Heart left ventricle (tissue), 16 donors: ENCODE data around the gene EME1. TPM values are rescaled to one million over a fixed set of nuclear protein-coding genes. Genes with fewer than 3 reads are reported as not detected.

ENCODE experiments used
- ATAC-seq, 4 donors: fragments of 200-7000 bp; cut with Tn5 transposase; one replicate each; pipeline ENCODE4 v1.9.1; 2020 to 2022; ENCODE audit warnings: moderate library complexity in 4 of 4, mild to moderate bottlenecking in 3 of 4, moderate number of reproducible peaks in 1 of 4
- DNase-seq, 5 donors: peaks; one replicate each; pipeline ENCODE4 v3.0.0-alpha.2; 2020
- H3K27ac ChIP-seq, 12 donors: fragments of 200-600 bp; sonication (generic) in 4 of 12; one replicate each; pipeline versions ENCODE4 v1.5.0 to v1.8.0; 2016 to 2022; ENCODE audit warnings: mild to moderate bottlenecking in 2 of 12
- H3K27me3 ChIP-seq, 9 donors: fragments of 200-600 bp; sonication (generic) in 2 of 9; one replicate each; pipeline versions ENCODE4 v1.5.1 to v1.8.0; 2016 to 2022; ENCODE audit warnings: mild to moderate bottlenecking in 3 of 9
- H3K36me3 ChIP-seq, 9 donors: fragments of 200-600 bp; sonication (generic) in 2 of 9; one replicate each; pipeline versions ENCODE4 v1.5.0 to v1.8.0; 2018 to 2022; ENCODE audit warnings: mild to moderate bottlenecking in 2 of 9
- H3K4me1 ChIP-seq, 12 donors: fragments of 200-600 bp; sonication (generic) in 4 of 12; one replicate each; pipeline versions ENCODE4 v1.5.0 to v1.8.0; 2016 to 2022; ENCODE audit warnings: mild to moderate bottlenecking in 3 of 12
- H3K4me3 ChIP-seq, 12 donors: fragments of 200-600 bp; sonication (generic) in 4 of 12; one replicate each; pipeline versions ENCODE4 v1.5.0 to v1.8.0; 2017 to 2022; ENCODE audit warnings: mild to moderate bottlenecking in 9 of 12, moderate library complexity in 4 of 12
- H3K9me3 ChIP-seq, 12 donors: fragments of 200-600 bp; sonication (generic) in 4 of 12; one replicate each; pipeline versions ENCODE4 v1.5.0 to v1.8.0; 2016 to 2022; ENCODE audit warnings: mild to moderate bottlenecking in 1 of 12
- POLR2A ChIP-seq, 2 donors: fragments of 450-650 bp; IDR thresholded peaks; one replicate each; pipeline ENCODE4 v1.6.1; 2017; ENCODE audit warnings: antibody characterized with exemption in 2 of 2, mild to moderate bottlenecking in 2 of 2, moderate library complexity in 2 of 2
- WGBS, 4 donors: extraction: QIAGEN DNeasy Blood & Tissue Kit in 2 of 4; methylation state at CpG; one replicate each; pipeline versions ENCODE4 v1.1.5 to v1.1.7; 2013 to 2018; 5-methylcytosine and 5-hydroxymethylcytosine counted together
- intact Hi-C, 10 donors: fragments of 100-400 bp; cut with DNase I; formaldehyde crosslinking; loops; one replicate each; pipeline versions ENCODE4 v1.11.1 to v1.14.2; 2022
- polyA plus RNA-seq, 2 donors: library from polyadenylated mRNA; stranded (reverse); fragments of 200-250 nt; gene quantifications; one replicate each; pipeline ENCODE4 v1.2.3, GENCODE V29; 2013
- total RNA-seq, 9 donors: library from RNA; depleted of rRNA in 2 of 9; stranded (reverse); fragments of >200 nt in 2 of 9; fragmentation: NEBNext Ultra II Directional in 3 of 9; extraction: Animal tissue kit (Norgen Biotek cat#: 25700) in 3 of 9; gene quantifications; one replicate each; pipeline versions ENCODE4 v1.1.0 to v1.2.4, GENCODE V29; 2016 to 2023
- TF ChIP-seq, protein P1 (sequence below), 12 donors: fragments of 200-600 bp; sonication (generic) in 4 of 12; IDR thresholded peaks; one replicate each; pipeline versions ENCODE4 v1.5.0 to v1.8.0; 2018 to 2022; ENCODE audit warnings: antibody characterized with exemption in 12 of 12, mild to moderate bottlenecking in 5 of 12
- donor health status: ischemic (EF 13 %, LVEDD 7.1; RV severe dilation, severe dysfunction).
- donor health status: healthy with polysubstance abuse.
- donor health status: DM: no; HTN: yes; CAD: no.
- donor health status: DM: no; HTN: no; CAD: no.
- donor health status: ischemic (EF 25% LVEDD 6.9; RV normal size, moderate dysfunction).
- donor health status: ischemic (EF 25% LVEDD 5.7; RV mildly dilated, moderate dysfunction).
- donor health status: healthy.
- donor health status: DM: yes; HTN: yes; CAD: no.
- donor health status: ischemic (EF 35%, LVEDD 5.7; RV mildly dilated, moderate dysfunction).
- donor health status: nonischemic (EF 11% LVEDD 7.7; RV severe dilation, severe dysfunction).
- donor health status: DM: yes; HTN: yes; CAD: no.
- donor health status: PGD.
- donor health status: ischemic (EF 29% LVEDD 5.4; RV normal size, mild dysfunction).
- donor health status: nonischemic (EF 23%, LVEDD 6.1; RV moderate dilation, normal function).

The EME1 gene
- total and polyA plus RNA-seq, 11 donors = 0.22 to 3.4 (median 0.72) TPM; not detected in 6

- Histone ChIP-seq H3K27me3 (no peaks in the 10 kb centered on the region), H3K4me1 (peaks cover 0 to 6% (median 0%) of the 10 kb centered on the region in 12 donors), H3K27ac (no peak overlapping the region), H3K4me3 (no peak overlapping the region), H3K9me3 (no peaks in the 10 kb centered on the region), H3K36me3 (peaks cover 3 to 59% (median 49%) of the 10 kb centered on the region in 9 donors)
- no peak for DNase-seq
- no peak for ATAC-seq
- TF ChIP-seq, protein P1, sequence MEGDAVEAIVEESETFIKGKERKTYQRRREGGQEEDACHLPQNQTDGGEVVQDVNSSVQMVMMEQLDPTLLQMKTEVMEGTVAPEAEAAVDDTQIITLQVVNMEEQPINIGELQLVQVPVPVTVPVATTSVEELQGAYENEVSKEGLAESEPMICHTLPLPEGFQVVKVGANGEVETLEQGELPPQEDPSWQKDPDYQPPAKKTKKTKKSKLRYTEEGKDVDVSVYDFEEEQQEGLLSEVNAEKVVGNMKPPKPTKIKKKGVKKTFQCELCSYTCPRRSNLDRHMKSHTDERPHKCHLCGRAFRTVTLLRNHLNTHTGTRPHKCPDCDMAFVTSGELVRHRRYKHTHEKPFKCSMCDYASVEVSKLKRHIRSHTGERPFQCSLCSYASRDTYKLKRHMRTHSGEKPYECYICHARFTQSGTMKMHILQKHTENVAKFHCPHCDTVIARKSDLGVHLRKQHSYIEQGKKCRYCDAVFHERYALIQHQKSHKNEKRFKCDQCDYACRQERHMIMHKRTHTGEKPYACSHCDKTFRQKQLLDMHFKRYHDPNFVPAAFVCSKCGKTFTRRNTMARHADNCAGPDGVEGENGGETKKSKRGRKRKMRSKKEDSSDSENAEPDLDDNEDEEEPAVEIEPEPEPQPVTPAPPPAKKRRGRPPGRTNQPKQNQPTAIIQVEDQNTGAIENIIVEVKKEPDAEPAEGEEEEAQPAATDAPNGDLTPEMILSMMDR (IDR thresholded peaks at IDR 0.05) = no peak
- intact Hi-C loops = no loop called here
- 87 to 92% (median 91%) methylated on average over 12 to 13 of the region's 13 CpGs for WGBS, 4 donors
Measured at GRCh38 chr17:50380369-50381259, 7.6 kb downstream of the EME1 start.

- intact Hi-C loops = no loop called here
- H3K36me3 ChIP-seq = peaks cover 3 to 67% (median 56%) of the 10 kb centered on the region in 9 donors
- TF ChIP-seq, protein P1 (IDR thresholded peaks at IDR 0.05) = no peak
- no peak for TF ChIP-seq POLR2A (IDR thresholded peaks at IDR 0.05)
- no peak overlapping the region for H3K4me3 ChIP-seq
- H3K4me1 ChIP-seq = peaks cover 0 to 6% (median 0%) of the 10 kb centered on the region in 12 donors
- ATAC-seq (no peak), DNase-seq (no peak)
- WGBS, 4 donors = 89 to 92% (median 89%) methylated on average over 7 of the region's 7 CpGs
- no peak overlapping the region for H3K27ac ChIP-seq
- no peaks in the 10 kb centered on the region for H3K27me3 ChIP-seq
- H3K9me3 ChIP-seq = no peaks in the 10 kb centered on the region
Measured at GRCh38 chr17:50381260-50381815, 8.3 kb downstream of the EME1 start.

- intact Hi-C loops = no loop called here
- no peak for TF ChIP-seq POLR2A (IDR thresholded peaks at IDR 0.05)
- TF ChIP-seq, protein P1 (IDR thresholded peaks at IDR 0.05) = no peak
- Histone ChIP-seq H3K4me3 (no peak overlapping the region), H3K4me1 (peaks cover 0 to 6% (median 0%) of the 10 kb centered on the region in 12 donors), H3K9me3 (no peaks in the 10 kb centered on the region), H3K27me3 (no peaks in the 10 kb centered on the region), H3K36me3 (peaks cover 3 to 72% (median 62%) of the 10 kb centered on the region in 9 donors), H3K27ac (no peak overlapping the region)
- DNase-seq (no peak), ATAC-seq (peak in 1 of 4 donors; percentile 13)
- 30 to 48% (median 39%) methylated on average over 3 of the region's 3 CpGs for WGBS, 4 donors
Measured at GRCh38 chr17:50381920-50382319, 8.9 kb downstream of the EME1 start.

DNA sequence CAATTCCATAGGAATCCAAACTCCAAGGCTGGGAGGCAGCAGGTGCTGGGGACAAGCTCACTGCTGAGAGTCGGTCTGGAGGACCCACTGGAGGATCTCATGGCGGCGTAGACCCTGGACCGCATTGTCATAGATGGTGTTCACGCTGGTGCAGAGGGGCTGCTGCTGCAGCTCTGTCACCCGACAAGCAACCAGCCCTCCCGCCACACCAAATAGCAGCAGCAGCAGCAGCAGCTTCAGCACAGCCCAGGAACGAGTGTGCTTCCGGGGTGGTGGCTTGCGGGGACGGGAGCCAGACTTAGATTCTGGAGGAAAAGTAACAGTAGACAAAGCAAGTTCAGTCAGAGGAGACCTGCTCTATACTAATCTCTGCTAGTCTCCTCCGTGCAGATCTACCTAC is 9.9 kb downstream of the EME1 start:
- Histone ChIP-seq H3K36me3 (peaks cover 3 to 83% (median 72%) of the 10 kb centered on the region in 9 donors), H3K4me3 (no peak overlapping the region), H3K4me1 (peaks cover 0 to 6% (median 0%) of the 10 kb centered on the region in 12 donors), H3K27ac (no peak overlapping the region), H3K27me3 (no peaks in the 10 kb centered on the region), H3K9me3 (no peaks in the 10 kb centered on the region)
- TF ChIP-seq POLR2A (IDR thresholded peaks at IDR 0.05) = no peak
- TF ChIP-seq, protein P1 (IDR thresholded peaks at IDR 0.05) = no peak
- DNase-seq (no peak), ATAC-seq (no peak)
- 91 to 99% (median 94%) methylated on average over 10 to 12 of the region's 12 CpGs for WGBS, 4 donors
- intact Hi-C loops = no loop called here
